ENCODE results near the gene MAP3K19.

Gene MAP3K19

DNA sequence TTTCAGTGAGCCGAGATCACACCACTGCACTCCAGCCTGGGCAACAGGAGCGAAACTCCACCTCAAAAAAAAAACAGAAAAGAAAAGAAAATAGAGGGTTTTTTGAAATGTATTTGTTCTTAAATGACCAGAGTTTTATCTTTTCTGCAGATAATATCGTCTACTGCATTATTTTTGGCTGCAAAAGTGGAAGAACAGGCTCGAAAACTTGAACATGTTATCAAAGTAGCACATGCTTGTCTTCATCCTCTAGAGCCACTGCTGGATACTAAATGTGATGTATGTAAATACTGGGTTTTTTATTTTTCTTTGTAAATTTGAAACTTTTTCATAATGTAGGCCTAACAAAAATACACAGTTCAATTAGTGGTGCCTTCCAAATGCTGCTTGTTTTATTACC, 110.6 kb downstream of the MAP3K19 start:
- in situ Hi-C loops (cut with MboI; ENCODE audit: low sequenced_read_pairs) = no loop called here

DNA sequence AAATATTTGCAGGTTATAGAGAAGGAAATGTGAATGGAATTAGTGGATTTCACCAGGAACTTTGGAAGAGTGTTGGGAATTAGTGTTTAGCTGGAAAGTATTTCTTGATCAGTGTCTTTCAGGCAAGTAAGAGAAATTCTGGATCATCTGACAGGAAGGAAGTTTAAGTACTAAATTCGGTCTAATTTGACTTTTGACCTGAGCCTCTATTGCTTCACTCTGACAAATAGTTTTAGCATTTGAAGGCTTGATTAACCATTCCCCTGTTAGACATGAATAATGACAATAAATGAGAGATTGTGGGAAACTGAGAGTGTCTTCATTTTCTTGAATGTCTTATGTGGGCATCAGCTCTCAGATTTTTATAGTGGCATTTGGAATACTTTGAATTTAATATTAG, 112.6 kb downstream of the MAP3K19 start:
- in situ Hi-C loops (cut with MboI; ENCODE audit: low sequenced_read_pairs) = no loop called here

DNA sequence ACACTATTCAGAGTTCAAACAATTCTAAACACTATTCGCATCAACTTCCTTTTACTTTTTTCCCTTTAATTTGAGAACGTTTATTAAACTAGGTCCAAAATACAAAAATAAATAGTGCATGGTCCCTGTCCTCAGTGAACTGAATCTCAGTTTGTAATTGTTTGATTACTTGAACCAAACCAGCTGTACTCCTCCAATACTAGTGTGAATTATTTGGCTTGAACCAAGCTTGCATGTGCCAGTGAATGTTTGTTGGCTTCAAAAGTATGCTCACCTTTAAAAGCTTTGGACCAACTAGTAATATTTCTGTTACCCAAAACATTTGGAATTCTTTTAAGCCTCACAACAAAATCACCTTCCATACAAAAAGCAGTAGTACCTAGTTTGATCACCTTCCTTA, 113.1 kb downstream of the MAP3K19 start:
- in situ Hi-C loops (cut with MboI; ENCODE audit: low sequenced_read_pairs) = no loop called here

DNA sequence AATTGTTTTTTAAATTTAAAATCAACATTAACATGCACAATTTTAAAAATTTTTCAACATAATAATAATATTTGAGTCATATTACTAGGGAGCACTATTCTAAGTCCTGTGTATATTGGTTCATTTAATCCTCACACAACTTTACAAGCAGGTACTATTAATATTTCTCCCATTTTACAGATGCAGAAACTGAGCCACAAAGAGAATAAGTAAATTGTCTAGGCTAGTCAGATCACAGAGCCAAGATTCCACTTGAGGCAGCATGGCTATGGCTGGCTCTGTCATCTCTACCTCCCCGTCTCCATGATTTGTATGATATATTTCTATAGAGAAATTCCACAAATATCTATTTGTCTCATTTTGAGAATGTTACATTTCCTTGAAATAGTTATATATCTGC, 113.5 kb downstream of the MAP3K19 start:
- in situ Hi-C loops (cut with MboI; ENCODE audit: low sequenced_read_pairs) = no loop called here

DNA sequence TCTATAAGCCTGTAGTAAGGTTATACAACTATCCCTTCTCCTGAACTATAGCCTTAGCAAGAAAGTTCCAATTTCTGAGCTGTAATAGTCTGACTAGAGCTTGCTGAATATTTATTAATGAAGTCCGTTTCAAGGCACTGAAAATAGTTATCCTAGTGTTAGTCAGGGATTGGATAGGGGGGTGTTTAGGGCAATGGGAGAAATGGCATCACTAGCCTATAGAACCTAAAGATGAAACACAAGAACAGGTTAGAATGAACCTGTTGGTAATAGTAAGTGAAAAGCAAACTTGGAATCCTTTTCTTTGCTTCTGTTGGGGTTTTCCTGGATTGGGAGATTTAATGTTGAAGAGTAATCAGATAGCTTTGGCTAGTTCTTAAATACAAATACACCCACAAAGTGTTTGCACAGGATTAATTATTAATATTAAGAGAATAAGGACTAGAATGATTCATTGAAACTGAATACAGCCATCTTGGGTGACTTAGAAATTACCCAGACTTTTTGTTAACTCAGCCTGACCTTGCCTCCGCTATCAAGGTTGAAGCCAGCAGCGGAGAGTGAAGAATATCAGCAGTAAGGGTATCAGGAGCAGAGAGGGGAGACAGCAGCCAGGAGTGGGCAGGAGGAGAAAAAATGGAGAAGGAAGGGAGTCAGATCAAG, 114.3 kb downstream of the MAP3K19 start:
- in situ Hi-C loops (cut with MboI; ENCODE audit: low sequenced_read_pairs) = no loop called here

DNA sequence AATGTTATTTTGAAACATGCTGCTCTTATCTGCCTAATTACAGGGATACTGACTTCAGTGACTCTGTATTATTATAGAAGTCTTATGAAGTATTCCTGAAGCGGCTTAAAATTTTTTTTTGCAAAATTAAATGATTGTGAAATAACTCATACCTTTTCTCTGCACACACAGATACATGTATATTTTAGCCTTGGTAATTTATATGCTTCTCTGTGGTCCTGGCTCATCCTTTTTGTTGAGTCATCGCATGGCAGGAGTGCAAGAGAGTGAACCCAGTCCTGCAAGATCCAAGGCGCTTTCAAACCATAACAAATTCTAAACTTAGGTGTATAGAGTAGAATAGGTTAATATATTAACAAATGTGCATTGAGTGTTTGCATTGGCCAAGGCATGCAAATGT, 120.1 kb downstream of the MAP3K19 start:
- in situ Hi-C loops (cut with MboI; ENCODE audit: low sequenced_read_pairs) = no loop called here

DNA sequence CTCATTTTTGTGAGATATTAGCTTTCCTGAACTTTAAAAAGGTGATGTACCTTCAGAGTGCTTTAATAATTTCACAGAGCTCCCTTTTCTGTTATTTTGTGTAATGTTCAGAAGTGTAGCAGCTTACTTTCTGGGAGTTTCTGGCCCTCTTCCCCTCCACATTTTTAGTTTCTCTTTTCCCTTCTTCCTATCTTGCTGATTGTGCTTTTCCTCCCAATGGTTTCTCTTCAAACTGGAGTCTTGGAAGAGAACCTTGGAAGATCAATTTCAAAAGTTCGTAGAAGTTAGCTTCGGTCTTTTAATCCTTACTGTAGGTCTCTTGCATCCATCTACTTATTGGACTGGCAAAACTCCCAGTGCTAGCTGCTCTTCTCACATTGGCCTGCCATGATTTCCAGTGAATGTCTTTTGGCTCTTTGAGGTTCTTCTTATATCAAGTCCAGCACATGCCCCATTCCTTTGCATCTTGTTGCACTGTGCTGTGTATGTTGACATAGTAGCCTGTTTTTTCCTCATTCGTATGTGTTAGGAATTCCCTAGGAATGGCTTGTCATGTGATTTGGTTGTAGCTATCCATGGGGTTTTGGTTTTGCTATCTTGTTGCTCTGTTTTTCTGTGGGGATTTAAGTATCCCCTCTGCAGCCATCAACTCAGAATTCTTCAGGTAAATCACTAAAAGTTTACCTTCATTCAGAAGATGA, 120.9 kb downstream of the MAP3K19 start:
- in situ Hi-C loops (cut with MboI; ENCODE audit: low sequenced_read_pairs) = no loop called here

DNA sequence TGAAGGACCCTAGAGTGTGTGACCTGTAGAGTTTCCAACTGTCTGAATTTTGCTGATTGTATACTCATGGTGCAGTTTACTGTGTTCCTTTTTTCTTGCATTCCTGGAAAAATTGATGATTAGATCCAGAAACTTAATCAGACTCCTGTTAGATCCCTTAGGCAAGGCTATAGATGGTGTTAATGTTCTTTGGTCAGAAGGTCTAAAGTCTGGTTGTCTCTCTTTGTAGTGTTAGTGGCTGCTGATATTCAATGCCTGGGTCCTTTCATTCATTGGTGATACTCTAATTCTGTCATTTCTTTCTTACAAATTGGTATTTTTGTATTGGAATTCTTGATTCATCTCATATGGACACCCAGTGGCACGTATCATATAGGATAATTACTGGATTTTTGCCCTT, 122.3 kb downstream of the MAP3K19 start:
- in situ Hi-C loops (cut with MboI; ENCODE audit: low sequenced_read_pairs) = no loop called here

DNA sequence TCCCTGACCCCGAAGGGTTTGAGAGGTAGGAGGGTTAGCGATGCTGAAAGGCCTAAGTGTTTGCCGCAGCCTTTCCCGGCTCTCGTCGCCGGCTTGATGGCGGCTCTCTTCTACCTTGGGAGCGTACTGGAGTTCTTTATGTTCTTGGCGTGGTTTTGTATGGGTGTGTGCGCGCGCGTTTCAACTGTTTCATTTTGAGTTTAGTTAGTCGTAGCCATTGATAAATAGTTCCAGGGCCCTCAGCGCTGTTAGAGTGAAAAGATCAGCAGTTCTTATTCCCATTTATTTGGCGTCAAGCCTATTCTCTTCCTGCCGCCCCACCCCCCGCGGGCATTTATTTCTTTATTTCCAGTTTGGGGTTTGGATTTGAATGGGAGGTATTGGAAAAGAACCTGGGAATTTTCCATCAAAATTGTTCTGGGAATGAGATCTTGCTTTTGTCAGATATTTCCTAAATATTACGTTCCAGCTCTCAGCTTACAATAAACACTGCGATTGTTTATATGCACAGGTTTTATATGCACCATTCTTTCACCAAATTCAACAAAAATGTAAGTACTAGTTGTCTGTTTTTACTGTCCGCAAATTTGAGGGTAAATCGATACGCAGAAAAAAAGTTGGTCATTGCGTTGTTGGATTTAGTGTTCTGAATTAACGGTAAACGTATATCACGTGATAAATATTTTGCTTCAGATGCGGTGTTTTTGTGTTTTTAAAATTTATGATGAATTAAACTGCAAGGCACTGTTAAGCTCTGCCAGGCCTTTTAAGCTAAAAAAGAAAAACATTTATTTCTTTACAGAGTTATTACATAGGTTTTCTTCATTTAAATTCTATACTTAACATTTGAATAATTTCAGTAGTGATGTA, 127.7 kb downstream of the MAP3K19 start:
- in situ Hi-C loops (cut with MboI; ENCODE audit: low sequenced_read_pairs) = no loop called here

DNA sequence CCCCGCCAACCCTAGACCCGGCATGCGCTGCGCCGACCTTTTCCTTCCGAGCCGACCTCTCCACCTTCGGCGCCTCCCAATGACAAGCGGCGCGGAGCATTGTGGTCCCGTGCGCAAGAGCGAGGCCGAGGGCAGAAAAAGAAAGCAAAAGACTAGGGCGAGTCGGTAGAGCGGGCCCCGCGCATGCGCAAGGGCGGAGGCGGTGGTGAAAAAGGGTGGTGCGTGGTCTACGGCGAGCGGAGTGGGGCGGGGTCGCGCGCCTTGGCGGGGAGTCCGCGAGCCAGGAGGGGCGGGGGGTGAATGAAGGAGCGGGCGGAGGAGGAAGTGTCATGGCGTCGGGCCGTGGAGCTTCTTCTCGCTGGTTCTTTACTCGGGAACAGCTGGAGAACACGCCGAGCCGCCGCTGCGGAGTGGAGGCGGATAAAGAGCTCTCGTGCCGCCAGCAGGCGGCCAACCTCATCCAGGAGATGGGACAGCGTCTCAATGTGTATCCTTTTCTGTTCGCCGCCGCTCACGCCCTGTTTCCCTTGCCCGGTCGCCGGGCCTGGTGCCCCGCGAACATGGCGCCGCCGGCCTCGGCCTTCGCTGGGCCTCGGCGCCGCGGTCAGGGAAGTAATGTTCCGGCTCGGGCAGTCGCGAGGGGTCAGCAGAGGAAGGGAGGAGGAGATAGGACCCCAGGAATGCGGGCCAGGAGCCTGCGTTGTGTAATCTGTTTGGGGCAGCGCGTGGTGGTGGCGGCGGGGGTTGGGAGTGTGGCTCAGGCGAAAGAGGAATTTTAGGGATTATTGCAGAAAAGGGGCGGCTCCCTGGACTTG, 128.5 kb downstream of the MAP3K19 start, which contains the start of gene CCNT2:
Gene CCNT2, plus strand, starts transcription at position 297 of the 815 bp plus-strand sequence. Its CDS starts 33 bp downstream, at position 330.
- in situ Hi-C loops (cut with MboI; ENCODE audit: low sequenced_read_pairs) = no loop called here

DNA sequence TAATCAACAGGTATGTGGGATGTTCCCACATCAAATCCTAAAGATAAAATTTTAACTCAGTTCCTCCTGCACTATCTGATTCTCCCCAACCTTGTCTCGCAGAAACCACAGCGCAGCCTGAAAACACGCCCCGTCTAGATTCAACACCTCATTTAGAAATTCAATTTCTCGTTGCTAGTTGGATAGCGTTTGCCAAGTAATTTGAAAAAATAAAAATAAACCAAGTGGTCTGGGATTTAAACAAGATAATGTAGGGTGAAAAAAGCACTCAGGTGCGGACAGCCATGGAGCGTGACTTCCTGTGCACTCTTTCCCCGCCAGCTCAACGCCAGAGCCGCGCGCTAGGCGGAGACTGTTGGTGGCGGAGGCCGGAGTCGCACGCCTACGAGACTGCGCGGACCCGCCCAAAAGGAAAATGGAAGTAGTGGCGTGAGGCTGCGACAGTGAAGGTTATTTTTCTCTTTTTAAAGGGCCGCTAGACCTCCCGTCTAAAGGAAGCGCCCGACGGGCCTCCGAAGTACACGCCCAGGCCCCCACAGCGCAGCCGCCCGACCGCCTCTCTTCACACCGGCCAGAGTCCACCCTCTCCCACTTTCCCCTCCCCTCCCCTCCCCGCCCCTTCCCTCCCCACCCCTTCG, 129.2 kb downstream of the MAP3K19 start:
- in situ Hi-C loops (cut with MboI; ENCODE audit: low sequenced_read_pairs) = no loop called here

DNA sequence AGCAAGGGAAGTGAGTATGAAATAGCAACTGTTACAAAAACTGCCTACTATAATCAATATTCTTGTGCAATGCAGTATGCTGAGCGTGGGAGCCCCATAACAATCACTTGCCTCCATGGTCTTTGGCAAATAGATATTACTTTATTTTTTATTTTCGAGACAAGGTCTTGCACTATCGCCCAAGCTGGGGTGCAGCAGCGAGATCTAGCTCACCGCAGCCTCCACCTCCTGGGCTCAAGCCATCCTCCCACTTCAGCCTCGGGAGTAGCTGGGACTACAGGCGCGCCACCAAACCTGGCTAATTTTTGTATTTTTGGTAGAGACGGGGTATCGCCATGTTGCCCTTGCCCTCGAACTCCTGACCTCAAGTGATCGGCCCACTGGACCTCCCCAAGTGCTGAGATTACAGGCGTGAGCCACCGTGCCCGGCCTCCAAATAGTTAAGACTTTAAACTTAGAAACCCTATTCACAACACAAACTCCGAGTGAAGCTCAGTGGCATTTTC, 129.8 kb downstream of the MAP3K19 start:
- in situ Hi-C loops (cut with MboI; ENCODE audit: low sequenced_read_pairs) = no loop called here

Data from HL-60/S4 (cell line).